PC-3 (cell line): ENCODE results near the gene SH3GL3. TPM values are rescaled to one million over a fixed set of nuclear protein-coding genes. Genes with fewer than 3 reads are reported as not detected.

Source experiments
- ATAC-seq: fragments of 200-7000 bp; cut with Tn5 transposase; 2 replicates; pipeline ENCODE4 v1.9.1; 2020; ENCODE audit warnings: mild to moderate bottlenecking, moderate library complexity
- BruUV-seq: library from RNA; stranded (reverse); fragments of 400-500 nt; replicated peaks from 2 replicates; lab custom pipeline; 2021; lab: Mats Ljungman, UMichigan
- CTCF ChIA-PET: fragments of 300-600 bp; sonication (Branson Sonifier 250); formaldehyde crosslinking; loops from one replicate; lab custom pipeline; 2022; ENCODE audit warnings: antibody characterized with exemption; lab: Charles Lee
- POLR2A ChIA-PET: fragments of 300-600 bp; sonication (Branson Sonifier 250); formaldehyde crosslinking; loops from one replicate; lab custom pipeline; 2022; ENCODE audit warnings: antibody characterized with exemption; ENCODE audit not compliant: unreplicated experiment; lab: Charles Lee
- DNase-seq: peaks from one replicate; pipeline ENCODE4 v3.0.0-alpha.2; 2015
- H2AFZ ChIP-seq: fragments of 300-600 bp; sonication (generic); 2 replicates; pipeline ENCODE4 v1.6.0; 2016; ENCODE audit warnings: antibody characterized with exemption, low read length
- H3F3A ChIP-seq: fragments of 300-600 bp; sonication (generic); one replicate; pipeline ENCODE4 v1.6.0; 2017; ENCODE audit warnings: antibody characterized with exemption, low read length, control low read depth, mild to moderate bottlenecking; ENCODE audit not compliant: unreplicated experiment
- H3K27ac ChIP-seq: fragments of 300-600 bp; sonication (generic); 2 replicates; pipeline ENCODE4 v1.5.1; 2016; ENCODE audit warnings: mild to moderate bottlenecking, low read length
- H3K27me3 ChIP-seq: fragments of 300-600 bp; sonication (generic); 2 replicates; pipeline ENCODE4 v1.6.1; 2016; ENCODE audit warnings: low read length, mixed read lengths
- H3K36me3 ChIP-seq: fragments of 300-600 bp; sonication (generic); 2 replicates; pipeline ENCODE4 v1.6.1; 2016; ENCODE audit warnings: low read depth, mixed run types, low read length, mixed read lengths
- H3K4me1 ChIP-seq: fragments of 300-600 bp; sonication (generic); 2 replicates; pipeline ENCODE4 v1.5.1; 2016; ENCODE audit warnings: low read length; ENCODE audit not compliant: insufficient read depth
- H3K4me2 ChIP-seq: fragments of 300-600 bp; sonication (generic); 2 replicates; pipeline ENCODE4 v1.6.0; 2016; ENCODE audit warnings: low read length
- H3K4me3 ChIP-seq: fragments of 300-600 bp; sonication (generic); 2 replicates; pipeline ENCODE4 v1.5.1; 2016; ENCODE audit warnings: mild to moderate bottlenecking, low read length, mixed read lengths
- H3K79me2 ChIP-seq: fragments of 300-600 bp; sonication (generic); 2 replicates; pipeline ENCODE4 v1.6.1; 2017; ENCODE audit warnings: low read length, mixed read lengths
- H3K9ac ChIP-seq: fragments of 300-600 bp; sonication (generic); 2 replicates; pipeline ENCODE4 v1.6.0; 2016; ENCODE audit warnings: mild to moderate bottlenecking, low read length
- H3K9me2 ChIP-seq: fragments of 300-600 bp; sonication (generic); replicated peaks from 2 replicates; pipeline ENCODE4 v1.6.1; 2016; ENCODE audit warnings: mixed run types, low read length, mixed read lengths
- H3K9me3 ChIP-seq: fragments of 300-600 bp; sonication (generic); 2 replicates; pipeline ENCODE4 v1.6.1; 2016; ENCODE audit warnings: low read length, mixed read lengths
- H4K20me1 ChIP-seq: fragments of 300-600 bp; sonication (generic); 2 replicates; pipeline ENCODE4 v1.6.1; 2016; ENCODE audit warnings: low read length, mixed read lengths
- CTCF ChIP-seq: fragments of 300-600 bp; sonication (generic); conservative IDR thresholded peaks from 2 replicates; pipeline ENCODE4 v1.5.1; 2017; ENCODE audit warnings: antibody characterized with exemption, low read depth, mild to moderate bottlenecking, low read length
- EZH2 ChIP-seq: fragments of 300-600 bp; sonication (generic); IDR thresholded peaks from one replicate; pipeline ENCODE4 v1.6.1; 2017; ENCODE audit warnings: antibody characterized with exemption, mild to moderate bottlenecking, low read length; ENCODE audit not compliant: unreplicated experiment
- EZH2phosphoT487 ChIP-seq: fragments of 300-600 bp; sonication (generic); IDR thresholded peaks from 2 replicates; pipeline ENCODE4 v1.6.1; 2018; ENCODE audit warnings: mild to moderate bottlenecking, antibody characterized with exemption, low read length, borderline replicate concordance
- intact Hi-C: fragments of 100-400 bp; cut with micrococcal nuclease; formaldehyde crosslinking; loops from 2 replicates; pipeline ENCODE4 v1.9.0; 2023
- total RNA-seq: library from RNA; depleted of rRNA; stranded (reverse); fragments of >200 nt; gene quantifications from 2 replicates; pipeline ENCODE4 v1.2.3, GENCODE V29; 2014

The SH3GL3 gene
- total RNA-seq, 1 experiment from 2014 or later: 3.6 TPM

GRCh38 chr15:83570756-83571155, 123.6 kb downstream of the SH3GL3 start:
- Histone ChIP-seq H3K4me3 (no peak overlapping the region), H3K36me3 (no peaks in the 10 kb centered on the region), H3K4me2 (no peak overlapping the region), H3K27ac (no peak overlapping the region), H3F3A (no peaks in the 10 kb centered on the region), H3K27me3 (no peaks in the 10 kb centered on the region), H3K9me3 (no peaks in the 10 kb centered on the region), H3K9ac (no peak overlapping the region), H3K4me1 (peaks cover 7% of the 10 kb centered on the region; the same call in 1 of the 2 replicates), H4K20me1 (no peaks in the 10 kb centered on the region), H3K9me2 (no peaks in the 10 kb centered on the region), H3K79me2 (no peaks in the 10 kb centered on the region), H2AFZ (no peak overlapping the region)
- CTCF ChIA-PET: no interaction called here
- DNase-seq (no peak), ATAC-seq (no peak)
- intact Hi-C loops: no loop called here
- BruUV-seq: no TSS peak
- POLR2A ChIA-PET: no interaction called here
- TF ChIP-seq EZH2: no peak
- no peak for TF ChIP-seq EZH2phosphoT487
- no peak for TF ChIP-seq CTCF

GRCh38 chr15:83571820-83572707, 124.9 kb downstream of the SH3GL3 start:
- H3K9me2 ChIP-seq: no peaks in the 10 kb centered on the region
- POLR2A ChIA-PET: no interaction called here
- H3K9ac ChIP-seq: no peak overlapping the region
- H3F3A ChIP-seq: no peaks in the 10 kb centered on the region
- CTCF ChIA-PET: no interaction called here
- H3K27ac ChIP-seq: no peak overlapping the region
- no TSS peak for BruUV-seq
- TF ChIP-seq EZH2phosphoT487 (no peak), CTCF (peak; percentile 79)
- no peaks in the 10 kb centered on the region for H3K79me2 ChIP-seq
- ATAC-seq (no peak), DNase-seq (peak; percentile 68)
- peaks cover 6% of the 10 kb centered on the region; the same call in 1 of the 2 replicates for H3K4me1 ChIP-seq
- no peak overlapping the region; the same call in 1 of the 2 replicates for H2AFZ ChIP-seq
- H3K4me2 ChIP-seq: no peak overlapping the region
- H3K4me3 ChIP-seq: no peak overlapping the region
- intact Hi-C loops: loop anchor here (2.0 kb wide), 1 partner anchor 175 kb away; no protein-coding TSS in a partner anchor
- H4K20me1 ChIP-seq: no peaks in the 10 kb centered on the region
- no peaks in the 10 kb centered on the region for H3K27me3 ChIP-seq
- H3K9me3 ChIP-seq: no peaks in the 10 kb centered on the region
- H3K36me3 ChIP-seq: no peaks in the 10 kb centered on the region

GRCh38 chr15:83574345-83574744, 127.2 kb downstream of the SH3GL3 start:
- Histone ChIP-seq H3F3A (no peaks in the 10 kb centered on the region), H3K4me1 (no peaks in the 10 kb centered on the region), H4K20me1 (no peaks in the 10 kb centered on the region), H3K27me3 (no peaks in the 10 kb centered on the region), H2AFZ (no peak overlapping the region), H3K9me3 (no peaks in the 10 kb centered on the region), H3K4me3 (no peak overlapping the region), H3K79me2 (no peaks in the 10 kb centered on the region), H3K9ac (no peak overlapping the region), H3K9me2 (no peaks in the 10 kb centered on the region), H3K36me3 (no peaks in the 10 kb centered on the region), H3K27ac (no peak overlapping the region), H3K4me2 (no peak overlapping the region)
- ChIA-PET CTCF (no interaction called here), POLR2A (no interaction called here)
- TF ChIP-seq EZH2phosphoT487: no peak
- no peak for TF ChIP-seq EZH2
- TF ChIP-seq CTCF: no peak
- ATAC-seq (no peak), DNase-seq (no peak)
- no TSS peak for BruUV-seq
- intact Hi-C loops: no loop called here
